ENCODE measurements around the gene NUDT14. TPM values are rescaled to one million over a fixed set of nuclear protein-coding genes. Genes with fewer than 3 reads are reported as not detected.

The NUDT14 gene
- total RNA-seq, 2 experiments from 2014 or later, result 18.3 to 21.4 TPM

- H3K36me3 Mint-ChIP-seq (ENCODE audit: low read depth), result no peaks in the 10 kb centered on the region
- CTCF ChIA-PET, result no interaction called here
- POLR2A ChIA-PET, result interaction anchor here (0.7 kb wide), 1 partner anchor 317 kb away, joined by 4 read pairs; no protein-coding TSS in a partner anchor
- peaks cover 33% of the 10 kb centered on the region for H3K4me1 Mint-ChIP-seq
- H3K27ac Mint-ChIP-seq, result peak overlapping the region; percentile 9
- peaks cover 7% of the 10 kb centered on the region for H3K27me3 Mint-ChIP-seq
- no peak overlapping the region for H3K4me3 Mint-ChIP-seq
- DNase-seq, result peak; percentile 52
- H3K9me3 Mint-ChIP-seq, result no peaks in the 10 kb centered on the region
Measured at GRCh38 chr14:105173901-105174894, 6.9 kb downstream of the NUDT14 start.

- ChIA-PET POLR2A (interaction anchor here (0.5 kb wide), 1 partner anchor 43 kb away, joined by 6 read pairs; no protein-coding TSS in a partner anchor), CTCF (interaction anchor here (4.7 kb wide), 1 partner anchor 8 kb away, joined by 22 read pairs; the partner anchor contains the start of gene NUDT14)
- peaks cover 34% of the 10 kb centered on the region for H3K4me1 Mint-ChIP-seq
- no peak overlapping the region for H3K4me3 Mint-ChIP-seq
- no peak overlapping the region for H3K27ac Mint-ChIP-seq
- H3K27me3 Mint-ChIP-seq, result peaks cover 8% of the 10 kb centered on the region
- H3K36me3 Mint-ChIP-seq (ENCODE audit: low read depth), result no peaks in the 10 kb centered on the region
- H3K9me3 Mint-ChIP-seq, result no peaks in the 10 kb centered on the region
- DNase-seq, result no peak
Measured at GRCh38 chr14:105173145-105173544, 8.0 kb downstream of the NUDT14 start.

GRCh38 chr14:105172476-105172875, 8.6 kb downstream of the NUDT14 start:
- Mint-ChIP-seq H3K4me1 (peaks cover 34% of the 10 kb centered on the region), H3K9me3 (no peaks in the 10 kb centered on the region), H3K27ac (no peak overlapping the region), H3K4me3 (no peak overlapping the region), H3K36me3 (ENCODE audit: low read depth) (no peaks in the 10 kb centered on the region), H3K27me3 (peaks cover 8% of the 10 kb centered on the region)
- DNase-seq, result no peak
- POLR2A ChIA-PET, result interaction anchor here (0.5 kb wide), 1 partner anchor 42 kb away, joined by 6 read pairs; no protein-coding TSS in a partner anchor
- CTCF ChIA-PET, result interaction anchor here (0.8 to 4.7 kb wide), 2 partner anchors 9 to 40 kb away, joined by 4 to 22 read pairs; partner anchors contain the start of gene NUDT14

GRCh38 chr14:105171004-105171673, 10.0 kb downstream of the NUDT14 start:
- peaks cover 34% of the 10 kb centered on the region for H3K4me1 Mint-ChIP-seq
- H3K9me3 Mint-ChIP-seq, result no peaks in the 10 kb centered on the region
- H3K4me3 Mint-ChIP-seq, result no peak overlapping the region
- peaks cover 15% of the 10 kb centered on the region for H3K27me3 Mint-ChIP-seq
- DNase-seq, result no peak
- POLR2A ChIA-PET, result no interaction called here
- CTCF ChIA-PET, result interaction anchor here (0.6 to 4.7 kb wide), 4 partner anchors 10 to 33 kb away, joined by 4 to 22 read pairs (median 4); partner anchors contain the start of gene NUDT14
- H3K36me3 Mint-ChIP-seq (ENCODE audit: low read depth), result no peaks in the 10 kb centered on the region
- no peak overlapping the region for H3K27ac Mint-ChIP-seq

GRCh38 chr14:105169776-105170655, 11.1 kb downstream of the NUDT14 start:
- no peaks in the 10 kb centered on the region for H3K9me3 Mint-ChIP-seq

GRCh38 chr14:105168979-105169507, 12.1 kb downstream of the NUDT14 start:
- no peak overlapping the region for H3K27ac Mint-ChIP-seq

More at GRCh38 chr14:105169776-105170655, 11.1 kb downstream of the NUDT14 start:
- peaks cover 15% of the 10 kb centered on the region for H3K27me3 Mint-ChIP-seq
- H3K27ac Mint-ChIP-seq, result no peak overlapping the region
- POLR2A ChIA-PET, result no interaction called here
- peaks cover 28% of the 10 kb centered on the region for H3K4me1 Mint-ChIP-seq
- no peak for DNase-seq
- H3K4me3 Mint-ChIP-seq, result peak overlapping the region; percentile 65
- no peaks in the 10 kb centered on the region for H3K36me3 Mint-ChIP-seq (ENCODE audit: low read depth)
- CTCF ChIA-PET, result interaction anchor here (0.5 to 4.7 kb wide), 8 partner anchors 10 to 1023 kb away, joined by 3 to 22 read pairs (median 4); partner anchors contain the start of gene NUDT14

GRCh38 chr14:105168496-105168978, 12.6 kb downstream of the NUDT14 start, which contains the start of gene JAG2:
TSS of gene JAG2 (minus strand) at chr14:105168776. CDS start at chr14:105168420, 356 bp downstream.
- POLR2A ChIA-PET, result no interaction called here
- peaks cover 15% of the 10 kb centered on the region for H3K27me3 Mint-ChIP-seq
- H3K27ac Mint-ChIP-seq, result no peak within 1 kb of the TSS
- no peaks in the 10 kb centered on the region for H3K9me3 Mint-ChIP-seq
- peak within 1 kb of the TSS; percentile 65 for H3K4me3 Mint-ChIP-seq
- no peaks in the 10 kb centered on the region for H3K36me3 Mint-ChIP-seq (ENCODE audit: low read depth)
- H3K4me1 Mint-ChIP-seq, result peaks cover 19% of the 10 kb centered on the region
- peak; percentile 57 for DNase-seq
- CTCF ChIA-PET, result interaction anchor here (1.0 to 4.7 kb wide), 3 partner anchors 9 to 13 kb away, joined by 3 to 22 read pairs (median 4); partner anchors contain the start of gene NUDT14

More at GRCh38 chr14:105168979-105169507, 12.1 kb downstream of the NUDT14 start:
- Mint-ChIP-seq H3K4me1 (peaks cover 19% of the 10 kb centered on the region), H3K36me3 (ENCODE audit: low read depth) (no peaks in the 10 kb centered on the region), H3K9me3 (no peaks in the 10 kb centered on the region), H3K4me3 (peak overlapping the region; percentile 49), H3K27me3 (peaks cover 15% of the 10 kb centered on the region)
- ChIA-PET POLR2A (no interaction called here), CTCF (interaction anchor here (1.0 to 4.7 kb wide), 4 partner anchors 9 to 25 kb away, joined by 3 to 22 read pairs (median 4); partner anchors contain the start of gene NUDT14)
- DNase-seq, result peak; percentile 36

GRCh38 chr14:105168093-105168420, 13.1 kb downstream of the NUDT14 start:
- Mint-ChIP-seq H3K4me3 (peak overlapping the region; percentile 49), H3K27me3 (peaks cover 15% of the 10 kb centered on the region), H3K4me1 (peaks cover 15% of the 10 kb centered on the region), H3K9me3 (no peaks in the 10 kb centered on the region), H3K36me3 (ENCODE audit: low read depth) (no peaks in the 10 kb centered on the region), H3K27ac (no peak overlapping the region)
- no peak for DNase-seq
- POLR2A ChIA-PET, result no interaction called here
- CTCF ChIA-PET, result interaction anchor here (1.3 kb wide), 1 partner anchor 9 kb away, joined by 4 read pairs; no protein-coding TSS in a partner anchor

- POLR2A ChIA-PET, result no interaction called here
- H3K36me3 Mint-ChIP-seq (ENCODE audit: low read depth), result no peaks in the 10 kb centered on the region
- no peak for DNase-seq
- CTCF ChIA-PET, result interaction anchor here (1.3 kb wide), 1 partner anchor 8 kb away, joined by 4 read pairs; no protein-coding TSS in a partner anchor
- H3K4me1 Mint-ChIP-seq, result peaks cover 15% of the 10 kb centered on the region
- H3K9me3 Mint-ChIP-seq, result no peaks in the 10 kb centered on the region
- peaks cover 15% of the 10 kb centered on the region for H3K27me3 Mint-ChIP-seq
- peak overlapping the region; percentile 49 for H3K4me3 Mint-ChIP-seq
- no peak overlapping the region for H3K27ac Mint-ChIP-seq
Measured at GRCh38 chr14:105167303-105168092, 13.6 kb downstream of the NUDT14 start.

- ChIA-PET POLR2A (no interaction called here), CTCF (no interaction called here)
- no peaks in the 10 kb centered on the region for H3K9me3 Mint-ChIP-seq
- H3K4me1 Mint-ChIP-seq, result peaks cover 13% of the 10 kb centered on the region
- peaks cover 15% of the 10 kb centered on the region for H3K27me3 Mint-ChIP-seq
- H3K36me3 Mint-ChIP-seq (ENCODE audit: low read depth), result no peaks in the 10 kb centered on the region
- H3K4me3 Mint-ChIP-seq, result peak overlapping the region; percentile 32
- no peak overlapping the region for H3K27ac Mint-ChIP-seq
- DNase-seq, result no peak
Measured at GRCh38 chr14:105166571-105167302, 14.4 kb downstream of the NUDT14 start.
